Prostate gland (tissue), 2 donors: ENCODE data around the gene TSPAN32. TPM values are rescaled to one million over a fixed set of nuclear protein-coding genes. Genes with fewer than 3 reads are reported as not detected.
A peak's percentile ranks its signal among the peaks of the same experiment; 100 is the strongest.
"Not testable (repeated sequence)": the region's sequence is repeated elsewhere in the genome, so short reads cannot be mapped to it uniquely, and the experiment has no call there.

Experiments
- DNase-seq: peaks from one replicate; pipeline ENCODE4 v3.0.0-alpha.2; 2019; ENCODE audit warnings: low spot score
- H3K27ac ChIP-seq, 2 donors: fragments of 200-600 bp; sonication (generic); 2 replicates each; pipeline ENCODE4 v1.5.1; 2017 to 2019
- H3K27me3 ChIP-seq: fragments of 200-600 bp; sonication (generic); replicated peaks from 2 replicates; pipeline ENCODE4 v1.5.1; 2019; ENCODE audit not compliant: insufficient read depth
- H3K36me3 ChIP-seq, 2 donors: fragments of 200-600 bp; sonication (generic); 1 replicate in 1 of 2; 2 replicates in 1 of 2; pipeline versions ENCODE4 v1.5.1 to v1.8.1; 2017 to 2019
- H3K4me1 ChIP-seq: fragments of 200-600 bp; sonication (generic); replicated peaks from 2 replicates; pipeline ENCODE4 v1.5.1; 2019
- H3K4me3 ChIP-seq, 2 donors: fragments of 200-600 bp; sonication (generic); 2 replicates each; pipeline ENCODE4 v1.5.1; 2017 to 2019
- H3K9me3 ChIP-seq: fragments of 200-600 bp; sonication (generic); 2 replicates; pipeline ENCODE4 v1.5.1; 2017
- CTCF ChIP-seq, 4 experiments: fragments of 200-600 bp in 2 of 4; fragments of 450-650 bp in 2 of 4; sonication (generic) in 2 of 4; IDR thresholded peaks; 1 replicate in 3 of 4; 2 replicates in 1 of 4; pipeline ENCODE4 v1.5.1; 2016 to 2019; ENCODE audit warnings: antibody characterized with exemption in 4 of 4, mild to moderate bottlenecking in 2 of 4, moderate library complexity in 2 of 4
- POLR2A ChIP-seq: fragments of 450-650 bp; IDR thresholded peaks from one replicate; pipeline ENCODE4 v1.6.1; 2016; ENCODE audit warnings: antibody characterized with exemption, mild to moderate bottlenecking
- POLR2AphosphoS5 ChIP-seq: sonication (generic); formaldehyde crosslinking; IDR thresholded peaks from one replicate; pipeline ENCODE4 v1.6.1; 2017; ENCODE audit warnings: antibody characterized with exemption
- WGBS: methylation state at CpG from one replicate; pipeline ENCODE4 v1.1.5; 2018; 5-methylcytosine and 5-hydroxymethylcytosine counted together
- intact Hi-C: fragments of 100-400 bp; cut with DNase I; formaldehyde crosslinking; loops from one replicate; pipeline ENCODE4 v1.14.2; 2022
- total RNA-seq, 2 donors: library from RNA; depleted of rRNA; stranded (reverse); fragments of >200 nt; gene quantifications; one replicate each; pipeline ENCODE4 v1.1.0, GENCODE V29; 2016

TSPAN32 gene
- total RNA-seq, 2 donors from 2014 or later, result not detected

GRCh38 chr11:2335286-2335685, 33.5 kb downstream of the TSPAN32 start:
- WGBS, result 83% methylated on average over 18 of the region's 18 CpGs
- intact Hi-C loops, result not testable (repeated sequence)

GRCh38 chr11:2338760-2339159, 36.9 kb downstream of the TSPAN32 start:
- DNase-seq, H3K4me3 ChIP-seq, H3K4me1 ChIP-seq, intact Hi-C loops, H3K9me3 ChIP-seq, H3K36me3 ChIP-seq, H3K27me3 ChIP-seq: not testable (repeated sequence)
- WGBS, result 60% methylated on average over 8 of the region's 8 CpGs
- peak in 1 of 4 experiments; percentile 16 for TF ChIP-seq CTCF (IDR thresholded peaks at IDR 0.05)
- peak overlapping the region; percentile 8 to 22 for H3K27ac ChIP-seq

More at GRCh38 chr11:2335286-2335685, 33.5 kb downstream of the TSPAN32 start:
- not testable (repeated sequence) for H3K27ac ChIP-seq, H3K36me3 ChIP-seq, H3K4me1 ChIP-seq, H3K27me3 ChIP-seq, H3K4me3 ChIP-seq, H3K9me3 ChIP-seq, DNase-seq

GRCh38 chr11:2342557-2342956, 40.7 kb downstream of the TSPAN32 start:
- H3K27me3 ChIP-seq, result no peaks in the 10 kb centered on the region
- intact Hi-C loops, result no loop called here
- no peak for DNase-seq
- H3K9me3 ChIP-seq, result no peaks in the 10 kb centered on the region
- H3K27ac ChIP-seq, result no peak overlapping the region
- no peak for TF ChIP-seq POLR2A
- no peak for TF ChIP-seq CTCF (IDR thresholded peaks at IDR 0.05)
- TF ChIP-seq POLR2AphosphoS5, result no peak
- H3K4me3 ChIP-seq, result no peak overlapping the region
- 99% methylated on average over 3 of the region's 3 CpGs for WGBS
- no peaks in the 10 kb centered on the region for H3K4me1 ChIP-seq
- H3K36me3 ChIP-seq, result no peaks in the 10 kb centered on the region

GRCh38 chr11:2342981-2343380, 41.2 kb downstream of the TSPAN32 start:
- WGBS, result 47% methylated on average over 5 of the region's 5 CpGs
- H3K9me3 ChIP-seq, result no peaks in the 10 kb centered on the region
- intact Hi-C loops, result no loop called here
- no peaks in the 10 kb centered on the region for H3K27me3 ChIP-seq
- no peak overlapping the region for H3K4me3 ChIP-seq
- no peaks in the 10 kb centered on the region for H3K36me3 ChIP-seq
- H3K27ac ChIP-seq, result no peak overlapping the region
- H3K4me1 ChIP-seq, result no peaks in the 10 kb centered on the region
- DNase-seq, result peak; percentile 32
- TF ChIP-seq POLR2AphosphoS5, result no peak
- no peak for TF ChIP-seq POLR2A
- no peak for TF ChIP-seq CTCF (IDR thresholded peaks at IDR 0.05)

- intact Hi-C loops, result no loop called here
- no peaks in the 10 kb centered on the region for H3K9me3 ChIP-seq
- DNase-seq, result no peak
- 86% methylated on average over 4 of the region's 4 CpGs for WGBS
- no peak overlapping the region for H3K27ac ChIP-seq
- no peak overlapping the region for H3K4me3 ChIP-seq
- TF ChIP-seq CTCF (IDR thresholded peaks at IDR 0.05) (no peak), POLR2AphosphoS5 (no peak), POLR2A (no peak)
- H3K4me1 ChIP-seq, result no peaks in the 10 kb centered on the region
- H3K36me3 ChIP-seq, result no peaks in the 10 kb centered on the region
- H3K27me3 ChIP-seq, result no peaks in the 10 kb centered on the region
Measured at GRCh38 chr11:2343502-2343901, 41.7 kb downstream of the TSPAN32 start.
